Osteoblast (primary cell): ENCODE results near the gene SLC25A15. TPM values are rescaled to one million over a fixed set of nuclear protein-coding genes. Genes with fewer than 3 reads are reported as not detected.
A peak's percentile ranks its signal among the peaks of the same experiment; 100 is the strongest.

ENCODE experiments used
- DNase-seq: peaks from one replicate; pipeline ENCODE4 v3.0.0; 2011; ENCODE audit warnings: low spot score, mixed read lengths; ENCODE audit not compliant: insufficient read length; ENCODE audit errors: missing footprints
- H2AFZ ChIP-seq: 2 replicates; pipeline ENCODE4 v1.6.0; 2011; ENCODE audit warnings: mild to moderate bottlenecking, low read length
- H3K27ac ChIP-seq: 2 replicates; pipeline ENCODE4 v1.5.1; 2011; ENCODE audit warnings: mild to moderate bottlenecking, low read depth, low read length, moderate library complexity
- H3K27me3 ChIP-seq: 2 replicates; pipeline ENCODE4 v1.6.0; 2012; ENCODE audit warnings: mild to moderate bottlenecking, control low read depth, inconsistent platforms, low read length, moderate library complexity; ENCODE audit not compliant: insufficient read depth
- H3K36me3 ChIP-seq: 2 replicates; pipeline ENCODE4 v1.5.1; 2011; ENCODE audit warnings: mild to moderate bottlenecking, low read length, control low read depth, moderate library complexity; ENCODE audit not compliant: insufficient read depth
- H3K4me1 ChIP-seq: 2 replicates; pipeline ENCODE4 v1.5.1; 2011; ENCODE audit warnings: mild to moderate bottlenecking, low read length, control low read depth, moderate library complexity; ENCODE audit not compliant: insufficient read depth
- H3K4me2 ChIP-seq: 2 replicates; pipeline ENCODE4 v1.6.0; 2011; ENCODE audit warnings: mild to moderate bottlenecking, low read length; ENCODE audit not compliant: insufficient read depth
- H3K4me3 ChIP-seq: fragments of 200-600 bp; sonication (generic); 3 replicates; pipeline ENCODE4 v1.5.1; 2012; ENCODE audit warnings: mild to moderate bottlenecking, low read length, inconsistent platforms; ENCODE audit not compliant: insufficient read depth
- H3K79me2 ChIP-seq: 2 replicates; pipeline ENCODE4 v1.6.0; 2012; ENCODE audit warnings: mild to moderate bottlenecking, low read length, control low read depth, inconsistent platforms; ENCODE audit not compliant: insufficient read depth
- H3K9me3 ChIP-seq: 2 replicates; pipeline ENCODE4 v1.5.1; 2011; ENCODE audit warnings: low read depth, low read length, control low read depth
- H4K20me1 ChIP-seq: 2 replicates; pipeline ENCODE4 v1.6.0; 2012; ENCODE audit warnings: mild to moderate bottlenecking, low read length, control low read depth; ENCODE audit not compliant: insufficient read depth
- total RNA-seq: library from RNA; depleted of rRNA; stranded (reverse); fragments of >200 nt; gene quantifications from 2 replicates; pipeline ENCODE4 v1.2.3, GENCODE V29; 2012
- TF ChIP-seq, protein P1 (sequence below): IDR thresholded peaks from 2 replicates; pipeline ENCODE4 v1.5.1; 2011; ENCODE audit warnings: mild to moderate bottlenecking, low read depth, low read length, moderate library complexity; ENCODE audit errors: extremely low read depth

The SLC25A15 gene
- total RNA-seq, 1 donor, result 9.4 TPM

DNA sequence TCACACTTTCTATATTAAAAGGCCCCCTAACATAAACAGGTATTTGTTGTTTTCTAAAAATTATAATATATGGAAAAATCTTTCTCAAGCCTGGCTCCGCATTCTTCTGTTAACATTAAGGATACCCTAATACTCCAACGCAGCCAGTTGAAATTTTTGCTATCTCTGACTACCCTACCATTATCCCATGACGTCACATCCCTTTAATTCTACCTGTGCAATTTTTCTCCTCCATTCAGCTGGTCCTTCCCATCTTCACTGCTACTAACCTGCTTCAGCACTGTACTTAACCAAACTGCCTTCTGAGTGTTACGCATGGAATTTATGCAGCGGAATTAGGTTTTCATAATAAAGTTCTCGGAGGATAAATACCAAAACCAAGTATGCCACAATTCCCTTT, 19.4 kb upstream of the SLC25A15 start:
- Histone ChIP-seq H3K4me1 (peaks cover 7% of the 10 kb centered on the region), H3K36me3 (peaks cover 10% of the 10 kb centered on the region), H2AFZ (peak overlapping the region; percentile 100), H3K27ac (peak overlapping the region; percentile 84), H4K20me1 (no peaks in the 10 kb centered on the region), H3K4me2 (peak overlapping the region; percentile 98), H3K79me2 (peaks cover 25% of the 10 kb centered on the region), H3K4me3 (peak overlapping the region; percentile 100), H3K27me3 (no peaks in the 10 kb centered on the region), H3K9me3 (no peaks in the 10 kb centered on the region)
- DNase-seq, result no peak
- TF ChIP-seq, protein P1, sequence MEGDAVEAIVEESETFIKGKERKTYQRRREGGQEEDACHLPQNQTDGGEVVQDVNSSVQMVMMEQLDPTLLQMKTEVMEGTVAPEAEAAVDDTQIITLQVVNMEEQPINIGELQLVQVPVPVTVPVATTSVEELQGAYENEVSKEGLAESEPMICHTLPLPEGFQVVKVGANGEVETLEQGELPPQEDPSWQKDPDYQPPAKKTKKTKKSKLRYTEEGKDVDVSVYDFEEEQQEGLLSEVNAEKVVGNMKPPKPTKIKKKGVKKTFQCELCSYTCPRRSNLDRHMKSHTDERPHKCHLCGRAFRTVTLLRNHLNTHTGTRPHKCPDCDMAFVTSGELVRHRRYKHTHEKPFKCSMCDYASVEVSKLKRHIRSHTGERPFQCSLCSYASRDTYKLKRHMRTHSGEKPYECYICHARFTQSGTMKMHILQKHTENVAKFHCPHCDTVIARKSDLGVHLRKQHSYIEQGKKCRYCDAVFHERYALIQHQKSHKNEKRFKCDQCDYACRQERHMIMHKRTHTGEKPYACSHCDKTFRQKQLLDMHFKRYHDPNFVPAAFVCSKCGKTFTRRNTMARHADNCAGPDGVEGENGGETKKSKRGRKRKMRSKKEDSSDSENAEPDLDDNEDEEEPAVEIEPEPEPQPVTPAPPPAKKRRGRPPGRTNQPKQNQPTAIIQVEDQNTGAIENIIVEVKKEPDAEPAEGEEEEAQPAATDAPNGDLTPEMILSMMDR, result no peak

DNA sequence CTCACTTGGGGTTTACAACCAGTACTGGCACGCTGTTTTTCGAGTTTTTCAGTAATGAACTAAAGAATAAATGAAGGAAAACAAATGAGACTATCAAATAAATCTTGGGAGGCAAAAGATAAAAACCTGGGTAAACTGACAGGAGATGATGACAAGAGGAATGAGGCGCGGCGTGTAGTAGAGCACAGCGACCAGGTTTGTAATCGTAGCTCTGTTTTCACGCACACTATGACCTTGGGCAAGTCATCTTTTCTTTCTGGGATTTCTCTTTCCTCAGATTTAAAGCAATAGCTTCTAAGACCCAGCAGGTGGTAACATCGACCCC, 18.8 kb upstream of the SLC25A15 start:
- H2AFZ ChIP-seq, result peak overlapping the region; percentile 100
- no peaks in the 10 kb centered on the region for H3K9me3 ChIP-seq
- H3K27ac ChIP-seq, result peak overlapping the region; percentile 84
- H3K79me2 ChIP-seq, result peaks cover 25% of the 10 kb centered on the region
- peak overlapping the region; percentile 100 for H3K4me3 ChIP-seq
- peaks cover 7% of the 10 kb centered on the region for H3K4me1 ChIP-seq
- TF ChIP-seq, protein P1, result no peak
- H3K4me2 ChIP-seq, result peak overlapping the region; percentile 98
- no peaks in the 10 kb centered on the region for H3K27me3 ChIP-seq
- H3K36me3 ChIP-seq, result peaks cover 10% of the 10 kb centered on the region
- no peaks in the 10 kb centered on the region for H4K20me1 ChIP-seq
- DNase-seq, result no peak

DNA sequence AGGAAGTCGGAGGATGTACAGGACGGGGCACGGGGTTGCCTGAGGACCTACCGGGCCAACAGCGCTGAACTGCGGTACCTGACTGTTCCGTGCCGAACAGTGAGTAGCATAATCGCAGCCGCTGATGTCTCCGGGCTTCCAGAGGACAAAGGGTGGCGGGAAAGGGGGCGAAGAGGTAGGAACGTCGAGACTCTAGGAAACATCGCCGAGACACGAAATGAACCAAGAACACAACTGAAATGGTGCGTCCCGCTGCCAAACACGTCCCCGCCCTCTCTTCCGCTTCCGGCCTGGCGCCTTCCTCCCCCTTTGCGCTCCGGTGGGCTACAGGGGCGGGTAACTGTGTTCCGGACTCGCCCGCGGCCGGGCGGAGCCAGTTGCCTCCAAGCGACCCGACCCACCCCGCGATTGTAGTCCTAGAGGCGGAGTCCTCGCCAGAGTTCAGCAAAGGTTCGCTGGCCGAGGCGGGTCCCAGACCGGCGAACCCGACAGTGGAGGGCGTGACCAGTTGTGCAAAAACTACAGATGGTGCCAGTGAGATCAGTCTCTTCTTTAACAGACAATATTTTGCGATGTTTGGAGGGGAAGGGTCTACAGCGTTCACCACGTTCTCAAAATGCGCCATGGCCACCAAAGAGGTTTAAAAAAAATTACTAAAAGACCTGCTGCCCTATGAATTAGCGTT, 18.3 kb upstream of the SLC25A15 start, which contains the start of gene MRPS31:
Gene MRPS31, minus strand, starts transcription at position 257 of the 685 bp plus-strand sequence. Its CDS starts 54 bp downstream, at position 203.
- Histone ChIP-seq H3K4me3 (peak within 1 kb of the TSS; percentile 100), H3K9me3 (no peaks in the 10 kb centered on the region), H3K79me2 (peaks cover 25% of the 10 kb centered on the region), H3K4me1 (peaks cover 7% of the 10 kb centered on the region), H3K4me2 (peak within 1 kb of the TSS; percentile 98), H3K36me3 (peaks cover 10% of the 10 kb centered on the region), H3K27ac (peak within 1 kb of the TSS; percentile 88), H4K20me1 (no peaks in the 10 kb centered on the region), H2AFZ (peak within 1 kb of the TSS; percentile 100), H3K27me3 (no peaks in the 10 kb centered on the region)
- DNase-seq, result peak; percentile 97
- TF ChIP-seq, protein P1, result no peak

DNA sequence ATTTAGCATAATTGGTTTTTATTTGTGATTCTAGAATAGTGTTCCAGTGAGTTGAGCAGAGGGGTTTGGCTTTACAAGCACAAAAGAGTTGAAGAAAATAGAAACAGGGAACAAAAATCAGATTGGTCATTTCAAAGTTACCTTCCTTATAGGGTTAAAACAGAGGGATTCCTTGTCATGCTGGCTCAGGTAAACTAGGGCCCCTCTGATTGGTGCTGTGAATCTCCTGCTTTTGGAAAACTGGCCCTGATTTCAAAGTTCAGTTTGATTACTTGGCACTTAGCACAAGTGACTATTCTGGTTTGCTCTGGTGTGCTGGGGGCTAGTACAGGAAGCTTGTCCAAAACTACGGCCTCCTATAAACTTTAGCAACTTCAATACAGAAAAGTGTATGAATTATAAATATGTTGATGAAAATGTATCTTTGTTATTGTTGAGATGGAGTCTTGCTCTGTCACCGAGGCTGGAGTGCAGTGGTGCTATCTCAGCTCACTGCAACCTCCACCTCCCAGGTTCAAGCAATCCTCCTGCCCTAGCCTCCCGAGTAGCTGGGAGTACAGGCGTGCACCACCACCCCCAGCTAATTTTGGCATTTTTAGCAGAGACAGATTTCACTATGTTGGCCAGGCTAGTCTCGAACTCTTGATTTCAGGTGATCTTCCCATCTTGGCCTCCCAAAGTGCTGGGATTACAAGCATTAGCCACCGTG, 16.5 kb upstream of the SLC25A15 start:
- no peaks in the 10 kb centered on the region for H3K9me3 ChIP-seq

More for the DNA sequence above, 16.5 kb upstream of the SLC25A15 start:
- TF ChIP-seq, protein P1, result no peak
- H3K4me2 ChIP-seq, result no peak overlapping the region
- H3K27me3 ChIP-seq, result no peaks in the 10 kb centered on the region
- H2AFZ ChIP-seq, result no peak overlapping the region
- no peaks in the 10 kb centered on the region for H4K20me1 ChIP-seq
- peaks cover 16% of the 10 kb centered on the region for H3K4me1 ChIP-seq
- H3K27ac ChIP-seq, result no peak overlapping the region
- H3K79me2 ChIP-seq, result peaks cover 20% of the 10 kb centered on the region
- no peak for DNase-seq
- no peaks in the 10 kb centered on the region for H3K36me3 ChIP-seq
- no peak overlapping the region for H3K4me3 ChIP-seq
